ENCODE measurements around the gene PGAP3.
"Not testable (repeated sequence)": the region's sequence is repeated elsewhere in the genome, so short reads cannot be mapped to it uniquely, and the experiment has no call there.

Gene PGAP3

GRCh38 chr17:39701784-39702422 is 14.0 kb upstream of the PGAP3 start:
- no peak overlapping the region; the same call in none of the 2 replicates for H3K4me3 ChIP-seq (ENCODE audit: control insufficient read depth, low read depth, low read length)

DNA sequence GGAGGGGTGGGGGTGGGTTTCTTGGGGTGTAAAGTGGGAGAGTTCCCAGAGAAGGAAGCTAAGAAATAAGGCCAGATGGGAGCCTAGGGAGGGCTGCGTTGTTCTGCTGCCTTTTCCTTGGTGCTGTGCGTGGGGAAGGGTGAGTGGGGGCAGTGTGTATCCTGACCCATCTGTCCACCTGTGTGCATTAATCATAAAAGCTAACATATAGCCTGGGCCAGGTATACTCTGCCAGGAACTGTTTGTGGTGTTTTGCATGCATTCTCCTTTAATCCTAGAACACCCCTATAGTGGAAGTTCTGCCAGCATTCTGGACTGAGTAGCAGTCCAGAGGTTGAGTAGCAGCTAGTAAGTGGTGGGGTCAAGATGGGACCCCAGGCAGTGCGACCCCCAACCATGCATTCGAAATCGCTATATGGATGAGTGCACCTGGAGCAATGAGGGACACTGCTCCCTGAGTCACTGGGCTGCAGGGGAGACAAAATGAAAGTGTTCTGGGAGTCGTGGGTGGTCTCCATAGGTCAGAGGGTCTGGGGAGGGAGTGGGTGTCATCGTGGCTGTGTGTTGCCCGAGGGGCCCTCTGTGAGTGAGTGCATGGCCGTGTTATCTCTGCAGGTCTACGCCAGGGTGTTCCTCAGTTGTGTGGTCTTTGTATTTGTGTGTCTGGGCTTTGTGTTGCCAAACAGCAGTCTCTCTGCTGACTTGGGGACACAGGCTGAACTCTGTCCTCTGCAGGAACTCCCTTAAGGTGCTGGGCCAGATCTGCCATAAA is 13.3 kb upstream of the PGAP3 start:
- no peak for DNase-seq (ENCODE audit: low read depth)
- peak overlapping the region; percentile 84 for H3K4me3 ChIP-seq (ENCODE audit: control insufficient read depth, low read depth, low read length)
- no peak for TF ChIP-seq CTCF (IDR thresholded peaks at IDR 0.05; ENCODE audit: control insufficient read depth, insufficient read depth, low read depth, low read length, missing control alignments)

More at GRCh38 chr17:39701784-39702422, 14.0 kb upstream of the PGAP3 start:
- DNase-seq (ENCODE audit: low read depth): no peak
- TF ChIP-seq CTCF (IDR thresholded peaks at IDR 0.05; ENCODE audit: control insufficient read depth, insufficient read depth, low read depth, low read length, missing control alignments): no peak

DNA sequence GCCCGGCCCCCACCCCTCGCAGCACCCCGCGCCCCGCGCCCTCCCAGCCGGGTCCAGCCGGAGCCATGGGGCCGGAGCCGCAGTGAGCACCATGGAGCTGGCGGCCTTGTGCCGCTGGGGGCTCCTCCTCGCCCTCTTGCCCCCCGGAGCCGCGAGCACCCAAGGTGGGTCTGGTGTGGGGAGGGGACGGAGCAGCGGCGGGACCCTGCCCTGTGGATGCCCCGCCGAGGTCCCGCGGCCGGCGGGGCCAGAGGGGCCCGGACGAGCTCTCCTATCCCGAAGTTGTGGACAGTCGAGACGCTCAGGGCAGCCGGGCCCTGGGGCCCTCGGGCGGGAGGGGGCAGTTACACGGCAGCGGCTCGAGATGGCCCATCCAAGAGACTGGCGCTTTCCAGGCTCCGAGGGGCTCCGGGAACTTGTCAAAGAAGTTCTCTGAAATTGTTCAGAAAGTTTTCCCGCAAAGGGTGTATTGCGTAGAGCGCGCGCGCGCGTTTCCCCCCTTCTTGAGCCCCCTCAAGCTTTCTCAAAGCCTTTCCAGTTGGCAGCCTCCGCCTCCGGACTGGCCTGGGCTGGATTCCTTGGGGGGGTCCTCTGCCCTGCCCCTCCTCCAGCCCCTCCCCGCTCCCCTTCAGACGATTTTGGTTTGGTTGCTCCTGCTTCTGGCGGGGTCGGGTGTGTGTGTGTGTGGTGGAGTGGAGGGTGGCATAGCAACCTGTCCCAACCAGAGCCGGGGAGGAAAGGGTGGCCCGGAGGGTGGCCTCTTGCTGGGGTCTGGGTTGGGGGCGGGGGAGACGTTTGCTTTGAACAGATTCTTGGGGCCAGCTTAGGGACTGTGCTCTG is 12.5 kb upstream of the PGAP3 start:
- no peak for DNase-seq (ENCODE audit: low read depth)
- H3K4me3 ChIP-seq (ENCODE audit: control insufficient read depth, low read depth, low read length): peak overlapping the region; percentile 84
- no peak for TF ChIP-seq CTCF (IDR thresholded peaks at IDR 0.05; ENCODE audit: control insufficient read depth, insufficient read depth, low read depth, low read length, missing control alignments)

DNA sequence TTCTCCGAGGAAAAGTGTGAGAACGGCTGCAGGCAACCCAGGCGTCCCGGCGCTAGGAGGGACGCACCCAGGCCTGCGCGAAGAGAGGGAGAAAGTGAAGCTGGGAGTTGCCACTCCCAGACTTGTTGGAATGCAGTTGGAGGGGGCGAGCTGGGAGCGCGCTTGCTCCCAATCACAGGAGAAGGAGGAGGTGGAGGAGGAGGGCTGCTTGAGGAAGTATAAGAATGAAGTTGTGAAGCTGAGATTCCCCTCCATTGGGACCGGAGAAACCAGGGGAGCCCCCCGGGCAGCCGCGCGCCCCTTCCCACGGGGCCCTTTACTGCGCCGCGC is 11.9 kb upstream of the PGAP3 start, which contains the start of gene ERBB2:
Gene ERBB2, plus strand, starts transcription at position 247 of the 330 bp plus-strand sequence. CDS start 175 bp downstream, outside the sequence.
- peak within 1 kb of the TSS; percentile 84 for H3K4me3 ChIP-seq (ENCODE audit: control insufficient read depth, low read depth, low read length)
- TF ChIP-seq CTCF (IDR thresholded peaks at IDR 0.05; ENCODE audit: control insufficient read depth, insufficient read depth, low read depth, low read length, missing control alignments): no peak
- peak; percentile 31 for DNase-seq (ENCODE audit: low read depth)

GRCh38 chr17:39699157-39699817 is 11.4 kb upstream of the PGAP3 start:
- peak overlapping the region; percentile 84 for H3K4me3 ChIP-seq (ENCODE audit: control insufficient read depth, low read depth, low read length)
- DNase-seq (ENCODE audit: low read depth): not testable (repeated sequence)

GRCh38 chr17:39697961-39698360 is 10.1 kb upstream of the PGAP3 start:
- TF ChIP-seq CTCF (IDR thresholded peaks at IDR 0.05; ENCODE audit: control insufficient read depth, insufficient read depth, low read depth, low read length, missing control alignments): no peak

More at GRCh38 chr17:39697961-39698360, 10.1 kb upstream of the PGAP3 start:
- H3K4me3 ChIP-seq (ENCODE audit: control insufficient read depth, low read depth, low read length): no peak overlapping the region
- DNase-seq (ENCODE audit: low read depth): no peak
